Upper lobe of right lung (tissue), 1 donor: ENCODE data around the gene KCNJ12. TPM values are rescaled to one million over a fixed set of nuclear protein-coding genes. Genes with fewer than 3 reads are reported as not detected.
A peak's percentile ranks its signal among the peaks of the same experiment; 100 is the strongest.
"Not testable (repeated sequence)": the region's sequence is repeated elsewhere in the genome, so short reads cannot be mapped to it uniquely, and the experiment has no call there.

Source experiments
- ATAC-seq: fragments of 200-7000 bp; cut with Tn5 transposase; one replicate; pipeline ENCODE4 v1.9.1; 2020; ENCODE audit warnings: mild to moderate bottlenecking, moderate library complexity
- DNase-seq: peaks from one replicate; pipeline ENCODE4 v3.0.0-alpha.2; 2020
- H3K27ac ChIP-seq: fragments of 200-600 bp; one replicate; pipeline ENCODE4 v1.8.0; 2022
- H3K27me3 ChIP-seq: fragments of 200-600 bp; one replicate; pipeline ENCODE4 v1.8.0; 2022; ENCODE audit warnings: mild to moderate bottlenecking
- H3K36me3 ChIP-seq: fragments of 200-600 bp; one replicate; pipeline ENCODE4 v1.8.0; 2022
- H3K4me1 ChIP-seq: fragments of 200-600 bp; one replicate; pipeline ENCODE4 v1.8.0; 2022
- H3K4me3 ChIP-seq: fragments of 200-600 bp; one replicate; pipeline ENCODE4 v1.8.0; 2022; ENCODE audit warnings: mild to moderate bottlenecking
- H3K9me3 ChIP-seq: fragments of 200-600 bp; one replicate; pipeline ENCODE4 v1.8.0; 2022
- CTCF ChIP-seq: fragments of 200-600 bp; IDR thresholded peaks from one replicate; pipeline ENCODE4 v1.8.0; 2022; ENCODE audit warnings: antibody characterized with exemption
- intact Hi-C: fragments of 100-400 bp; cut with DNase I; formaldehyde crosslinking; loops from one replicate; pipeline ENCODE4 v1.11.0; 2022
- total RNA-seq: library from RNA; stranded (reverse); fragmentation: NEBNext Ultra II Directional; extraction: Animal tissue kit (Norgen Biotek cat#: 25700); gene quantifications from one replicate; pipeline ENCODE4 v1.2.1, GENCODE V29; 2021
- donor health status: DM: no; HTN: yes; CAD: no; lungs with severe emphysema.

The KCNJ12 gene
- total RNA-seq, 1 donor from 2014 or later, result 2.5 TPM

DNA sequence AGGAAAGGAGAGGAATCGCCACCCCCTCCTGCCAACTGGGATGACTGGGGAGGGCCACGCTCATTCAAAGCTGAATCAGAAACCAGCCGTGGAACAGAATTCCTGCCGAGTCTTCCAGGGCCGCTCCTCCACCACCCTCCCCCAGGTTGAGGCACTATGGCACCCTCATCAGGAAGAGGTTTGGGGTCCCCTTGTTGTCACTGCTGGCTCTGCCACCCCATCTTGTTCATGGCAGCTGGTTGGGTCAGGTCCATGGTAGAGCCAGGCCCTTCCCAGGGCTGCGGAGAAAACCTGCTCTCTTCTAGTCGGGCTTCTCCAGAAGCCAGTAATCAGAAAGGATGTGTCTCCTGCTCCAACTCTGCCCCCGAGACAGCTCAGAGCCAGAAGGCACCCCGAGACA lies 41.8 kb downstream of the KCNJ12 start:
- H3K4me3 ChIP-seq, result no peak overlapping the region
- H3K27ac ChIP-seq, result no peak overlapping the region
- ATAC-seq (no peak), DNase-seq (no peak)
- TF ChIP-seq CTCF, result no peak
- no peaks in the 10 kb centered on the region for H3K4me1 ChIP-seq
- no peaks in the 10 kb centered on the region for H3K27me3 ChIP-seq
- no peaks in the 10 kb centered on the region for H3K9me3 ChIP-seq
- no peaks in the 10 kb centered on the region for H3K36me3 ChIP-seq
- intact Hi-C loops, result no loop called here

DNA sequence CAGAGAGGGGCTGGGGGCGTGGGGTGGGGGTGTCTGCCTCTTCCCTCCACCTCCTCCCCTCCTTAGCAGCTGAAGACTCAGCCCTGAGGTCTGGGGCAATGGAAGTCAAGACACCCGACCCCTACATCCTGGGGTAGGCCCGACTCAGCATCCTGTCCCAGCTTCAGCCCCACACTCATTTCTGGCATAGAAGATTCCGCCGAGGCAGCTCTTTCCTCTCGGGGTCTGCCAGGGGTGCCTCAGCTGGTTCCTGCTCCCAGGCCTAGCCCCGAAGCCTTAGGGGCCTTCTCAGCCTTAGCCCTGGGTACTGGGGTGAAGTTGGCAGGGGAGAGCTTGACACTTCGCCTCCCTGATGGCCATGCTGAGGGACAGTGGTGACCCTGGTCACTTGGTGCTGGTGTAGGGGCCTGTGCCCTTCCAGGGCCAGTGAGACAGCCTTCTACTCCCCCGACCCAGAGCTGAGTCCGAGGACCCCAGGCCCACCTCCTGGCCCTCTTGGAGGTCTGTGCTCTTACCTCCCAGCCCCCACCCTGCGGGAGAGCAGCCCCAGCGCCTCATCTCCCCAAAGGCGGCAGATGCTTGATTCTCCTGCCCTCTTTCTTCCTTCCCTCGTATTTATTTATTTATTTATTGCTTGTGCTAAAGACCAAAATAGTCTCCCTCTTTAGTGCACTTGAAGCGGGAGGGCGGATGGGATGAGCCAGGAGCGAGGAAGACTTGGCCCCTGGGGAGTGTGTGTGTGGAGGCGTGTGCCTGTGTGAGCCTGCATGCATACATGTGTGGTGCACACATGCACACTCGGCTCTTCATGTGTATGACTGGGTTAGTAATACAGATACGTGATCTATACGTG lies 42.5 kb downstream of the KCNJ12 start:
- Histone ChIP-seq H3K4me3 (no peak overlapping the region), H3K4me1 (no peaks in the 10 kb centered on the region), H3K27ac (no peak overlapping the region), H3K36me3 (no peaks in the 10 kb centered on the region), H3K27me3 (no peaks in the 10 kb centered on the region), H3K9me3 (no peaks in the 10 kb centered on the region)
- intact Hi-C loops, result no loop called here
- DNase-seq (peak; percentile 19), ATAC-seq (no peak)
- no peak for TF ChIP-seq CTCF

- Histone ChIP-seq H3K9me3 (no peaks in the 10 kb centered on the region), H3K27ac (no peak overlapping the region), H3K36me3 (no peaks in the 10 kb centered on the region), H3K27me3 (no peaks in the 10 kb centered on the region), H3K4me3 (no peak overlapping the region), H3K4me1 (no peaks in the 10 kb centered on the region)
- intact Hi-C loops, result no loop called here
- no peak for TF ChIP-seq CTCF
- no peak for ATAC-seq
- peak; percentile 64 for DNase-seq
Measured at GRCh38 chr17:21419299-21420239, 43.4 kb downstream of the KCNJ12 start.

- DNase-seq, ATAC-seq, H3K27ac ChIP-seq, H3K9me3 ChIP-seq, H3K36me3 ChIP-seq, intact Hi-C loops, H3K4me1 ChIP-seq, H3K4me3 ChIP-seq, H3K27me3 ChIP-seq: not testable (repeated sequence)
Measured at GRCh38 chr17:21420503-21421090, 44.4 kb downstream of the KCNJ12 start.

DNA sequence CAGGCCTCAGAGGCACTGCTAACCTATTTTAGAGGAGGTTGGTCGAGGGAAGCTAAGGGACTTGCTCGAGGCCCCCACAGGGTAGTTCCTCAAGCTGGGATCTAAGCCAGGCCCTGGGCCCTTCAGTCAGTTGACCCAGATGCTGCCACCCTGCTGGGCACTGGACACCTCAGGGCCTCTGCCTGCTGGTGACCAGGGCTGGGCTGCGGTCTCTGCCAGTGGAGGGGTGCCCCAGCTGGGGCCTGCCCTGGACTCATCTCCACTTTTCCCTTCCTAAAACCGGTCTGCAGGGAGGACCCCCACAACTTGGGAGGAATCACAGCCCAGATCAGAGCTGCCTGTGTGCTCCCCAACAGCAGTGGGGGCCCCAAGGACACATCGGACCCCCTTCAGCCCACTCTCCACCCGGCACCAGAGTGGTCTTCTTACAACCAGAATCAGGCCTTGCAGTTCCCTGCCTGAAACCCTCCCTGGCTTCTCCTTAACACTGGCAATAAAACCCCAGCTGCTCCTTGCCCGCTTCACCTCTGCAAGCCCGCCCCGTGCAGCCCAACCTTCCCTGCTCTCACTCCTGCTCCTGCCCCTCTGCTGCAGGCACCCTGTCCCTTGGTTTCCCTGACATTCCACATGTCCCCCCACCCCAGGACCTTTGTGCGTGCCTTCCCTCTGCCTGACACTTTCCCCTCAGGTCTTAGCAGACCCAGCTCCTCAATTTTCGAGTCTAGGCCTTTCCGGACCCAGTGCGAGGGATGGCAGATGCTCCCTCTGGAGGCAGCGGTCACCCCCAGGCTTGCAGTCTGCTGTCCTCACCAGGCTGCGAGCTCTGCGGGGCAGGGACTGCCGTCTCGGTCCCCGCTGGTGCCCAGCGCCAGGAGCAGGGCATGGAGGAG lies 45.5 kb downstream of the KCNJ12 start:
- ATAC-seq, H3K4me3 ChIP-seq, DNase-seq, intact Hi-C loops, H3K9me3 ChIP-seq, H3K27ac ChIP-seq, H3K36me3 ChIP-seq, H3K4me1 ChIP-seq, H3K27me3 ChIP-seq: not testable (repeated sequence)

GRCh38 chr17:21422311-21423189 lies 46.4 kb downstream of the KCNJ12 start:
- H3K4me1 ChIP-seq, H3K36me3 ChIP-seq, DNase-seq, intact Hi-C loops, H3K9me3 ChIP-seq, H3K4me3 ChIP-seq, ATAC-seq, H3K27me3 ChIP-seq, H3K27ac ChIP-seq: not testable (repeated sequence)

DNA sequence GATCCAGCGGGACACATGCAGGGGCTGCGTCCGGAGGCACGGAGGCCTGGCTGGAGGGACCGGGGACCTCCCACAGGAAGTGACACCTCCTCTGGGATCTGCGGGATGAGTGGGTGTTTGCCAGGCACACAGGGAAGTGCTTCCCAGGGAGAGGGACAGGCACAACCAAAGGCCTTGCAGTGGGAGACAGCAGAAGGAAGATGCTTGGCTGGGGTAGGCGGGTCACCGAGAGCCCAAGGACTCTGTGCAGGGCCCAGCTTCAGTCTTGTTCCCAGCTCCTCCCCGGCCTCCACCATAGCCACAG lies 47.0 kb downstream of the KCNJ12 start:
- H3K27me3 ChIP-seq, intact Hi-C loops, H3K4me3 ChIP-seq, H3K27ac ChIP-seq, ATAC-seq, H3K36me3 ChIP-seq, DNase-seq, H3K4me1 ChIP-seq, H3K9me3 ChIP-seq: not testable (repeated sequence)

DNA sequence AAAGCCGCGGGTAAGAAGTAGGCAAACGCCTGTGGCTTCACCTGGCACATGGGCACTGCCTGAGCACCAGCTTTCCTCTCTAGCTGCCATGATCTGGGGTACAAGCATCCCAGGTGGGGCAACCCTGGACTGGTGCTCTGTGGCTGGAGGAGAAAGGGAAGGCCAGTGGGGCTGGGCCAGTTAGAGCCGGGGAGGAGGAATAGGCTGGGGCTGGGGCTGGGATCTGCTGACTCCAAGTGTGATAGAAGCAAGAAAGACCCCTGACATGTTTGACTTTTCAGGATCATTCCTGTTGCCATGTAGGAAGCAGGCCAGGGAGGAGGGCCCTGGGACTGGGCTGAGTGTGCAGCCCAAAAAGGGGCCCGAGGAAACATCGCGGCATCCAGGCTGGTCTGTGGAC lies 48.5 kb downstream of the KCNJ12 start:
- intact Hi-C loops, H3K27ac ChIP-seq, H3K36me3 ChIP-seq, DNase-seq, ATAC-seq, H3K27me3 ChIP-seq, H3K9me3 ChIP-seq, H3K4me3 ChIP-seq, H3K4me1 ChIP-seq: not testable (repeated sequence)
